Activated CD4-positive, alpha-beta T cell treated with anti-CD3 and anti-CD28 coated beads for 36 hours (primary cell): ENCODE data around the gene LPIN2. TPM values are rescaled to one million over a fixed set of nuclear protein-coding genes. Genes with fewer than 3 reads are reported as not detected.
"Not testable (repeated sequence)": the region's sequence is repeated elsewhere in the genome, so short reads cannot be mapped to it uniquely, and the experiment has no call there.

ENCODE experiments used
- ATAC-seq: fragments of 200-7000 bp; cut with Tn5 transposase; one replicate; pipeline ENCODE4 v1.10.0; 2021; ENCODE audit warnings: mild to moderate bottlenecking, moderate library complexity
- CTCF ChIA-PET: fragments of 350-600 bp; sonication (Branson Sonifier 250); formaldehyde crosslinking; loops from one replicate; lab custom pipeline; 2021; ENCODE audit warnings: antibody characterized with exemption; lab: Charles Lee
- POLR2A ChIA-PET: fragments of 350-600 bp; sonication (Branson Sonifier 250); formaldehyde crosslinking; loops from one replicate; lab custom pipeline; 2021; ENCODE audit warnings: antibody characterized with exemption, inconsistent platforms; lab: Charles Lee
- DNase-seq: peaks from one replicate; pipeline ENCODE4 v3.0.0-alpha.2; 2020
- H3K27ac Mint-ChIP-seq: one replicate; pipeline ENCODE4 v1.8.0; 2021; ENCODE audit warnings: mixed read lengths
- H3K27me3 Mint-ChIP-seq: one replicate; pipeline ENCODE4 v1.8.0; 2021; ENCODE audit warnings: mixed read lengths
- H3K36me3 Mint-ChIP-seq: one replicate; pipeline ENCODE4 v1.8.0; 2021; ENCODE audit warnings: low read depth, mixed read lengths
- H3K4me1 Mint-ChIP-seq: one replicate; pipeline ENCODE4 v1.8.0; 2021; ENCODE audit warnings: mixed read lengths
- H3K4me3 Mint-ChIP-seq: one replicate; pipeline ENCODE4 v1.8.0; 2021; ENCODE audit warnings: mild to moderate bottlenecking, moderate library complexity, mixed read lengths
- H3K9me3 Mint-ChIP-seq: one replicate; pipeline ENCODE4 v1.8.0; 2021; ENCODE audit warnings: low read depth, mixed read lengths
- intact Hi-C, 2 experiments: fragments of 100-400 bp; cut with DNase I in 1 of 2; cut with micrococcal nuclease in 1 of 2; formaldehyde crosslinking; loops; one replicate each; pipeline versions ENCODE4 v1.14.2 to v1.15.1; 2022 to 2024; cut with DNase I, micrococcal nuclease
- total RNA-seq, 2 experiments: library from RNA; stranded (reverse); gene quantifications; one replicate each; pipeline ENCODE4 v1.2.3, GENCODE V29; 2021

Gene LPIN2
- total RNA-seq, 2 experiments from 2014 or later: 82.6 to 95.3 TPM

GRCh38 chr18:3055186-3055728 is 42.3 kb upstream of the LPIN2 start:
- intact Hi-C loops: no loop called here
- Mint-ChIP-seq H3K4me3 (no peak overlapping the region), H3K36me3 (no peaks in the 10 kb centered on the region), H3K9me3 (peaks cover 3% of the 10 kb centered on the region), H3K27ac (no peak overlapping the region), H3K4me1 (peaks cover 54% of the 10 kb centered on the region), H3K27me3 (no peaks in the 10 kb centered on the region)
- no peak for DNase-seq
- POLR2A ChIA-PET: interaction anchor here (0.7 kb wide), 2 partner anchors 12 to 732 kb away, joined by 3 to 4 read pairs; no protein-coding TSS in a partner anchor
- CTCF ChIA-PET: interaction anchor here (0.9 to 1.5 kb wide), 4 partner anchors 8 to 60 kb away, joined by 3 to 7 read pairs (median 4); no protein-coding TSS in a partner anchor
- ATAC-seq: no peak

- Mint-ChIP-seq H3K9me3 (peaks cover 3% of the 10 kb centered on the region), H3K36me3 (no peaks in the 10 kb centered on the region), H3K4me3 (no peak overlapping the region), H3K27ac (no peak overlapping the region), H3K4me1 (peaks cover 50% of the 10 kb centered on the region), H3K27me3 (no peaks in the 10 kb centered on the region)
- POLR2A ChIA-PET: interaction anchor here (0.7 kb wide), 2 partner anchors 11 to 732 kb away, joined by 3 to 4 read pairs; no protein-coding TSS in a partner anchor
- intact Hi-C loops: no loop called here
- ATAC-seq: no peak
- CTCF ChIA-PET: interaction anchor here (0.9 to 1.5 kb wide), 2 partner anchors 9 to 20 kb away, joined by 3 to 7 read pairs; no protein-coding TSS in a partner anchor
- DNase-seq: no peak
These were observed 41.8 kb upstream of the LPIN2 start for GRCh38 chr18:3054780-3055179.

- Mint-ChIP-seq H3K36me3 (no peaks in the 10 kb centered on the region), H3K27ac (peak overlapping the region; percentile 63), H3K4me1 (peaks cover 48% of the 10 kb centered on the region), H3K4me3 (no peak overlapping the region), H3K9me3 (peaks cover 3% of the 10 kb centered on the region), H3K27me3 (no peaks in the 10 kb centered on the region)
- DNase-seq (no peak), ATAC-seq (no peak)
- CTCF ChIA-PET: interaction anchor here (1.5 kb wide), 1 partner anchor 9 kb away, joined by 7 read pairs; no protein-coding TSS in a partner anchor
- POLR2A ChIA-PET: interaction anchor here (0.7 to 0.8 kb wide), 2 partner anchors 9 to 731 kb away, joined by 3 to 4 read pairs; no protein-coding TSS in a partner anchor
- intact Hi-C loops: no loop called here
These were observed 41.3 kb upstream of the LPIN2 start for GRCh38 chr18:3054214-3054613.

DNA sequence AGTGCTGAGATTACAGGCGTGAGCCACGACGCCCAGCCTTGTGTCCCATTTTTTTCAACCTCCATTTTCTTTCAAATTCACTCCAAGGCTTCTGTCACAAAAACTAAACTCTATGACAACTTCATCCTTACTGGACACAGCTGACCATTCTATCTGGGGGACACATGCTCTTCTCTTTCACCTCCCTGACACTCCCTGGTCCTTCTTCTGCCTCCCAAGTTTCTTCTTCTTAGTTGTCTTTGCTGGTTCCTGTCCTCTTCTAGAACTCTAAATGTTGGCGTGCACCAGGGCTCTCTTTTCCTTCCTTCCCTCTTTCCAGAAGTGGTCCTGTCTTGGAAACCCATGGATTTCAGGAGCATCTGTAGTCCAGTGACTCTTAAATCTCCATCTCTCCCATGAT is 40.1 kb upstream of the LPIN2 start:
- intact Hi-C loops: no loop called here
- Mint-ChIP-seq H3K4me3 (no peak overlapping the region), H3K27me3 (no peaks in the 10 kb centered on the region), H3K36me3 (no peaks in the 10 kb centered on the region), H3K9me3 (peaks cover 3% of the 10 kb centered on the region), H3K27ac (peak overlapping the region; percentile 8), H3K4me1 (peaks cover 41% of the 10 kb centered on the region)
- ATAC-seq (no peak), DNase-seq (no peak)
- CTCF ChIA-PET: interaction anchor here (0.7 to 1.3 kb wide), 2 partner anchors 8 to 181 kb away, joined by 4 read pairs; no protein-coding TSS in a partner anchor
- POLR2A ChIA-PET: no interaction called here

DNA sequence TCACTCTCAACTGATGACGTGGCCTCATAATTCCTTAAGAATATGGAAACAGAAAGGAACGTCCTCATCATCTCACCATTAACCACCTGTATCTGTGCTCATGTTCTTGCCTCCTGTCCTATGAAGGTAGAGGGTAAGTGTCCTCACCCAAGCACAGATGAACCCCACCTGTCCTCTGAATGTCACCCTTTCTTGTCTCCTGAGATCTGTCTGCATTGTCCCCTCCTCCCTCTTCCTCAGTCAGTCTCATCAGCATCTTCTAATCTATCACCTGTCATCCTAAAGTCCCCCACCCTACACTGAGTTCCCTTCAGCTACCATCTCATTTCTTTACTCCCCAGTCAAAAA is 39.4 kb upstream of the LPIN2 start:
- Mint-ChIP-seq H3K27ac (peak overlapping the region; percentile 40), H3K4me1 (peaks cover 37% of the 10 kb centered on the region), H3K4me3 (no peak overlapping the region), H3K9me3 (peaks cover 3% of the 10 kb centered on the region), H3K36me3 (no peaks in the 10 kb centered on the region), H3K27me3 (no peaks in the 10 kb centered on the region)
- CTCF ChIA-PET: interaction anchor here (0.7 to 1.3 kb wide), 3 partner anchors 9 to 360 kb away, joined by 3 to 4 read pairs (median 4); no protein-coding TSS in a partner anchor
- POLR2A ChIA-PET: no interaction called here
- DNase-seq (no peak), ATAC-seq (no peak)
- intact Hi-C loops: no loop called here

- H3K36me3 Mint-ChIP-seq: no peaks in the 10 kb centered on the region
- intact Hi-C loops: no loop called here
- no peak overlapping the region for H3K4me3 Mint-ChIP-seq
- ChIA-PET CTCF (interaction anchor here (0.7 to 1.3 kb wide), 3 partner anchors 8 to 361 kb away, joined by 3 to 4 read pairs (median 3); no protein-coding TSS in a partner anchor), POLR2A (no interaction called here)
- H3K9me3 Mint-ChIP-seq: peaks cover 3% of the 10 kb centered on the region
- ATAC-seq: peak; percentile 70
- peak overlapping the region; percentile 40 for H3K27ac Mint-ChIP-seq
- DNase-seq: no peak
- H3K27me3 Mint-ChIP-seq: no peaks in the 10 kb centered on the region
- H3K4me1 Mint-ChIP-seq: peaks cover 33% of the 10 kb centered on the region
These were observed 38.9 kb upstream of the LPIN2 start for GRCh38 chr18:3051718-3052410.

DNA sequence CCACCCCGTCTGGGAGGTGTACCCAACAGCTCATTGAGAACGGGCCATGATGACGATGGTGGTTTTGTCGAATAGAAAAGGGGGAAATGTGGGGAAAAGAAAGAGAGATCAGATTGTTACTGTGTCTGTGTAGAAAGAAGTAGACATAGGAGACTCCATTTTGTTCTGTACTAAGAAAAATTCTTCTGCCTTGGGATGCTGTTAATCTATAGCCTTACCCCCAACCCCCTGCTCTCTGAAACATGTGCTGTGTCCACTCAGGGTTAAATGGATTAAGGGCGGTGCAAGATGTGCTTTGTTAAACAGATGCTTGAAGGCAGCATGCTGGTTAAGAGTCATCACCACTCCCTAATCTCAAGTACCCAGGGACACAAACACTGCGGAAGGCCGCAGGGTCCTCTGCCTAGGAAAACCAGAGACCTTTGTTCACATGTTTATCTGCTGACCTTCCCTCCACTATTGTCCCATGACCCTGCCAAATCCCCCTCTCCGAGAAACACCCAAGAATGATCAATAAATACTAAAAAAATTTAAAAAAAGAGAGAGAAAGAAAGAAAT is 37.0 kb upstream of the LPIN2 start:
- intact Hi-C loops, ATAC-seq, H3K4me3 Mint-ChIP-seq, POLR2A ChIA-PET, DNase-seq, H3K27ac Mint-ChIP-seq, H3K9me3 Mint-ChIP-seq, H3K27me3 Mint-ChIP-seq, H3K36me3 Mint-ChIP-seq: not testable (repeated sequence)
- peaks cover 45% of the 10 kb centered on the region for H3K4me1 Mint-ChIP-seq
- CTCF ChIA-PET: interaction anchor here (0.8 kb wide), 1 partner anchor 79 kb away, joined by 3 read pairs; no protein-coding TSS in a partner anchor

DNA sequence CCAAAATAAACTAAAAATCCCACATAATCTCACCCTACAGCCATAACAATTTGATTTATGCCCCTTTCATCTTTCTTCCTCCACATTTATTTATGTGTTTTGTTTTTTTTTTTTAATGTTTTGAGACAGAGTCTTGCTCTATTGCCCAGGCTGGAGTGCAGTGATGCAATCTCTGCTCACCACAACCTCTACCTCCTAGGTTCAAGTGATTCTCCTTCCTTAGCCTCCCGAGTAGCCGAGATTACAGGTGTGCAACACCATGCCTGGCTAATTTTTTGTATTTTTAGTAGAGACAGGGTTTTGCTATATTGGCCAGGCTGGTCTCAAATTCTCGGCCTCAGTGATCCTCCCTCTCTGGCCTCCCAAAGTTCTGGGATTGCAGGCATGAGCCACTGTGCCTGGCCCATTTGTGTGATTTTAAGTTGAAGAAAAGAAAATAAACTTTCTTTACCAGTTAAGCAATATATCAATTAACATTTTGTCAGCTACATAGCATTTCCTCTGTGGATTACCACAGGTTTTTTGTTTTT is 35.9 kb upstream of the LPIN2 start:
- DNase-seq: no peak
- Mint-ChIP-seq H3K9me3 (peaks cover 3% of the 10 kb centered on the region), H3K4me3 (no peak overlapping the region), H3K4me1 (peaks cover 46% of the 10 kb centered on the region), H3K27me3 (no peaks in the 10 kb centered on the region), H3K36me3 (no peaks in the 10 kb centered on the region), H3K27ac (no peak overlapping the region)
- CTCF ChIA-PET: interaction anchor here (0.6 to 1.3 kb wide), 4 partner anchors 11 to 308 kb away, joined by 3 to 5 read pairs (median 3); no protein-coding TSS in a partner anchor
- no peak for ATAC-seq
- intact Hi-C loops: no loop called here
- POLR2A ChIA-PET: no interaction called here

DNA sequence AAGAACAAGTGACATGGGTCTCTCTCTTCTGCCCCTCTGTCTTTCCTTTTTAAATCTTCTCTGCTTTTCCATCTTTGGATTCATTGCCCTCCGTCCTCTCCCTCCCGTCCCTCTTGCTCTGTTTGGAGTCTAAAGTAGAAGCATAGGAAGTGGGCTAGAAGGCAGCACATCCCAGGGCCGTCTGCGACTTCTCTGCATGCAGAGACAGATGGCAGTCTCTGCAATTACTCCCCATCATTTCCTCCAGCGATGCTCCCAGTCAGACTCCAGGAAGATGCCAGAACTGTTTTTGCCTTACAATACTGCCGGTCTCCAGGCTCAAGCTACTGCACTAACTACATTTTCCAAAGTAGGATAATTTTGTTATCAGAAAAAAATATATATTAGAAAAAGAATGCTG is 35.2 kb upstream of the LPIN2 start:
- Mint-ChIP-seq H3K4me1 (peaks cover 41% of the 10 kb centered on the region), H3K36me3 (no peaks in the 10 kb centered on the region)
- CTCF ChIA-PET: interaction anchor here (0.7 to 1.3 kb wide), 2 partner anchors 12 to 307 kb away, joined by 3 to 5 read pairs; no protein-coding TSS in a partner anchor

DNA sequence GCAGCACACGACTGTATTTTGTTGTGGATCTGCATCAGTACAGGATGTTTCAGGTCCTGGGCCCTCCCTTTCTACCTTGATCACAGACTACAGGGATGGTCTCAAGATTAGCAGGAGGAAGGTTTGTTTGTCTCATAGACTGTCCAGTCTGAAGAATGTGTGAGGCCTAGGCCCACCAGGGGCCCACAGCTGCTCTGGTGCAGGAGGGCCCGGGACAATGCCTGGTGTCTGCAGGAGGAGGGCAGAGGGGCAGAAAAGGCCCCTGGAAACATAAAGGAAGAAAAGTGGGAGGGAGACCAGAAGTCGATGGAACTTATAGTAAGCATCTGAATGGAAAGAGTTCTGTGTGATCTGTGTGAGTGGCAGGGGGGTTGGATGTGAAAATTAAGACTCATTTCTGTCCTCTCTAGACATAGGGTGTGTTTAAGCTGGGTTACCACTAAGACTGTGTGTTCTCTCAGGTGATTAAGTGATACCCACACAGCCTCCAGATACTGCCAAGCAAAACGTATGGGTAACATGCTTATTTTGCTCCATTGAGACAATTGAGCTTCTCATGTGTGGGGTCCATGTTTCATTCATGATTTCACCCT is 33.4 kb upstream of the LPIN2 start:
- Mint-ChIP-seq H3K4me3 (no peak overlapping the region), H3K27me3 (no peaks in the 10 kb centered on the region), H3K27ac (peak overlapping the region; percentile 67), H3K4me1 (peaks cover 27% of the 10 kb centered on the region), H3K36me3 (no peaks in the 10 kb centered on the region), H3K9me3 (no peaks in the 10 kb centered on the region)
- DNase-seq (peak; percentile 53), ATAC-seq (peak; percentile 100)
- intact Hi-C loops: loop anchor here in 1 of 2 experiments (1.0 kb wide), 1 partner anchor 15 kb away; no protein-coding TSS in a partner anchor
- ChIA-PET CTCF (interaction anchor here (0.6 to 2.7 kb wide), 5 partner anchors 14 to 200 kb away, joined by 3 to 9 read pairs (median 4); no protein-coding TSS in a partner anchor), POLR2A (interaction anchor here (0.7 to 1.1 kb wide), 3 partner anchors 49 to 403 kb away, joined by 3 to 5 read pairs (median 3); no protein-coding TSS in a partner anchor)

More for the DNA sequence above, 35.2 kb upstream of the LPIN2 start:
- Mint-ChIP-seq H3K4me3 (no peak overlapping the region), H3K9me3 (peaks cover 1% of the 10 kb centered on the region), H3K27me3 (no peaks in the 10 kb centered on the region), H3K27ac (no peak overlapping the region)
- intact Hi-C loops: no loop called here
- ATAC-seq (no peak), DNase-seq (no peak)
- POLR2A ChIA-PET: no interaction called here
